GM10248 (cell line): Measurements from ENCODE around the gene NR2C2.
"Not testable (repeated sequence)": the region's sequence is repeated elsewhere in the genome, so short reads cannot be mapped to it uniquely, and the experiment has no call there.

Source experiments
- CTCF ChIA-PET: fragments of 300-600 bp; sonication (Branson Sonifier 250); formaldehyde crosslinking; extraction: SDS; loops from one replicate; lab custom pipeline; 2021; ENCODE audit warnings: antibody characterized with exemption; lab: Yijun Ruan, JAX
- POLR2A ChIA-PET: fragments of 350-650 bp; sonication (Branson Sonifier 250); formaldehyde crosslinking; extraction: SDS; loops from one replicate; lab custom pipeline; 2020; ENCODE audit warnings: antibody characterized with exemption; lab: Yijun Ruan, JAX
- DNase-seq: peaks from one replicate; pipeline ENCODE4 v3.0.0; 2012; ENCODE audit errors: extremely low spot score
- TF ChIP-seq, protein P1 (sequence below): IDR thresholded peaks from 2 replicates; pipeline ENCODE4 v1.5.1; 2012; ENCODE audit warnings: mild to moderate bottlenecking, low read depth; ENCODE audit errors: extremely low read depth, missing control alignments, control extremely low read depth

The NR2C2 gene

DNA sequence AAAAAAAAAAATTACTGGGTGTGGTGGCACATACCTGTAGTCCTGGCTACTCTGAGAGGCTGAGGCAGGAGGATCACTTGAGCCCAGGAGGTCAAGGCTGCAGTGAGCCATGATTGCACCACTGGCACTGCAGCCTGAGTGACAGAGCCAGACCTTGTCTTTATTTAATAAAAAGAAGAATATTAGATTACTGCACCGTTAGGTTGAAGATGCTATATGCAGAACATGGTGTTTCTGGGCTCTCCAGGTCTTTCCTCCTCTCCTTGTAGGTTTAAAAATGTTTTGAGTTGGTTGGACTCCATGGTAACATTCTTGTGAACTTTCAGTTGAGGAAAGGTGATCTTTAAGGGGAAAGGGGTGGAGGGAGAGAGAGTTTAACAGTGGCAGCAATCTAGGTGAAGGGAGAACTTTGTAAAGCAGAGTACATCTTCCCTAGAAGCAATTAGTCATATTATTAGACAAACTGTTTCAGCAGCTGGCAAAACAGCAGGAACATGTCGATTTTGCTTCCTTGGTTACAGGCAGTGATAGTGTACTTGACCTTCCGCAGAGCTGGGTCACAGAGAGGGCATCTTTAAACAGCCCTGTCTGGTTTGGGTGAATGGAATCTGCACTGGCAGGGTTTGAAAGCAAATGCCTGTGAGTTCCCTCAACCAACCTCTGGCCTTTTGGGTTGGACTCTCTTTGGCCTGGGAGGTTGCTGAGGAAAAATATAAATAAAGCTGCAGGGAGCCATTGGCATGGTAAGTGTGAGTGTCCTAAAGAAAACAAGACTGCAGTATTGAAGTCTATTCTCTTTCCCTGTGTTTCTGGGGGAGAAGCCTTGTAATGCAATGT lies 42.8 kb downstream of the NR2C2 start:
- ChIA-PET POLR2A (no interaction called here), CTCF (interaction anchor here (0.7 to 1.6 kb wide), 7 partner anchors 11 to 40 kb away, joined by 3 to 23 read pairs (median 5); no protein-coding TSS in a partner anchor)
- DNase-seq: no peak
- TF ChIP-seq, protein P1, sequence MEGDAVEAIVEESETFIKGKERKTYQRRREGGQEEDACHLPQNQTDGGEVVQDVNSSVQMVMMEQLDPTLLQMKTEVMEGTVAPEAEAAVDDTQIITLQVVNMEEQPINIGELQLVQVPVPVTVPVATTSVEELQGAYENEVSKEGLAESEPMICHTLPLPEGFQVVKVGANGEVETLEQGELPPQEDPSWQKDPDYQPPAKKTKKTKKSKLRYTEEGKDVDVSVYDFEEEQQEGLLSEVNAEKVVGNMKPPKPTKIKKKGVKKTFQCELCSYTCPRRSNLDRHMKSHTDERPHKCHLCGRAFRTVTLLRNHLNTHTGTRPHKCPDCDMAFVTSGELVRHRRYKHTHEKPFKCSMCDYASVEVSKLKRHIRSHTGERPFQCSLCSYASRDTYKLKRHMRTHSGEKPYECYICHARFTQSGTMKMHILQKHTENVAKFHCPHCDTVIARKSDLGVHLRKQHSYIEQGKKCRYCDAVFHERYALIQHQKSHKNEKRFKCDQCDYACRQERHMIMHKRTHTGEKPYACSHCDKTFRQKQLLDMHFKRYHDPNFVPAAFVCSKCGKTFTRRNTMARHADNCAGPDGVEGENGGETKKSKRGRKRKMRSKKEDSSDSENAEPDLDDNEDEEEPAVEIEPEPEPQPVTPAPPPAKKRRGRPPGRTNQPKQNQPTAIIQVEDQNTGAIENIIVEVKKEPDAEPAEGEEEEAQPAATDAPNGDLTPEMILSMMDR: no peak

DNA sequence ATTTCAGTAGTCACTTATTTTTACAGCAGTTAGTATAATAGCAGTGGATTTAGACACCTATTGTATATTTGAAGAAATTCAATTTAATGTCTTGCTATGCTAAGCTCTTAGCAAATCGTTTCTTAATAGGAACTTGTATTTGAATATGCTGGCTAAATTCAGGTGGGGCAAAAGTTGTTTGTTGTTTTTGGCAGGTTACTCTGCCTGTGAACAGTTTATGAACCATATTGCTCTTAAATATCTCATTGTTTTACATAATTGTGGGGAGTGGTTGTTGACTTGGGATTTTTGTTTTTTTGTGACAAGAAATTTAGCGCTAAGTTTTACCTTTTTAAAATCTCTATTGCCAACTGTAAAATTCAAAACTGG lies 43.4 kb downstream of the NR2C2 start:
- POLR2A ChIA-PET: no interaction called here
- CTCF ChIA-PET: interaction anchor here (0.7 kb wide), 1 partner anchor 34 kb away, joined by 3 read pairs; no protein-coding TSS in a partner anchor
- DNase-seq: no peak
- TF ChIP-seq, protein P1: no peak

DNA sequence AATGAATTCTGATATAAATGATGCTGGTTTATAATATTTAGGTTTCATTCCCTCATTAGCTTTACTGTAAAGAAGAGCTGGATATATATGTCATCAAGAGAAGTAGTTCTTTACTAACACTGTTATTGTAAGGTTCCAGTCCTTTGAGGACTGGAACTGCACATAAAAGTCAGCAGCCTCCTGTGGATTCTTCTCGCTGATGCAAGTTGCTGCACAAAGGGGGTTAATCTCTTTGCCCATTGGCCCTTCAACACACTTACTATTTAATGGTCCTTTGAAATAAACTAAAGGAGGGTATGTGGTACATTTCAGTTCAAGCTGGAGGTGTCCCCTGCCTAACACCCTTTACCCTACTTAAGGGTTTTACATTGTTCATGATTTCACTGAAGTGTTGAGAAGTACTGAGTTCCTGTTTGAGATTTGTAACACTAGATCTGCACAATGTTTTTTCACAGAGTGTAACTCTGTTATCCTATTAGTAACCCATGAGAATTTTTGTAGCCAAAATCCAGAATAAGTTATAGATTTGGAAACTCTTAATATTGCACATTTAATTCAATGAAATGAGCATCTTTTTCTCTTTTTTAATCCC lies 43.9 kb downstream of the NR2C2 start:
- TF ChIP-seq, protein P1: no peak

DNA sequence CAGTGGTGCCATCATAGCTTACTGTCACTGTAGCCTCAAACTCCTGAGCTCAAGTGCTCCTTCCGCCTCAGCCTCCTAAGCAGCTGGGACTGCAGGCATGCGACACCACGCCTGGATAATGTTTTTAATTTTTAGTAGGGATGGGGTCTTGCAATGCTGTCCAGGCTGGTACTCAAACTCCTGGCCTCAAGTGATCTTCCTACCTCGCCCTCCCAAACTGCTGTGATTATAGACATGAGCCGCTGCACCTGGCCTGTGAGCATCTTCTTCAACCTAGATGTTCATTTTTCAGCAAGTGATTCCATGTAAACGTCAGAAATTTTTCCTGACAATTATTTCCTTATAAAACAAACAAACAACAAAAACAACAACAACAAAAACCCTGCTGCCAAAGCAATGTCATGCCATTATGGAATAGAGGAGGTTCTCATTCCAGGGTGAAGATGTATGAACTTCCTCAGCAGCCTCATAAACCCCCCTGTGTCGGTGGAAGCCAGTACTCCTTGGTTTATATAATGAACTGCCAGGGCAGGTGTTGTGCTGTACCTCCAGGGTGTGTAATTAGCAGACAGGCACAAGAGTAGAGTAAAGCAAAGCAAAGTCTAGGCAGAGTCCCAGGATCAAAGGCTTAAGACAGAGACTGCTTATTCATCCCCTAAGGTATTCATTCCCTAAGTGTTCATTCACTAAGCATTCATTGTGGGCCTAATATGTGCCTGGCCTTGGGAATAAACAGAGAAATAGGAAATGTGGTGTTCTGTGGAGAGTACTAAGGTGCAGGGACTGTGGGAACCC lies 44.6 kb downstream of the NR2C2 start:
- TF ChIP-seq, protein P1: no peak
- DNase-seq: no peak
- POLR2A ChIA-PET: no interaction called here
- CTCF ChIA-PET: no interaction called here

More for the DNA sequence above, 43.9 kb downstream of the NR2C2 start:
- POLR2A ChIA-PET: no interaction called here
- CTCF ChIA-PET: no interaction called here
- no peak for DNase-seq

DNA sequence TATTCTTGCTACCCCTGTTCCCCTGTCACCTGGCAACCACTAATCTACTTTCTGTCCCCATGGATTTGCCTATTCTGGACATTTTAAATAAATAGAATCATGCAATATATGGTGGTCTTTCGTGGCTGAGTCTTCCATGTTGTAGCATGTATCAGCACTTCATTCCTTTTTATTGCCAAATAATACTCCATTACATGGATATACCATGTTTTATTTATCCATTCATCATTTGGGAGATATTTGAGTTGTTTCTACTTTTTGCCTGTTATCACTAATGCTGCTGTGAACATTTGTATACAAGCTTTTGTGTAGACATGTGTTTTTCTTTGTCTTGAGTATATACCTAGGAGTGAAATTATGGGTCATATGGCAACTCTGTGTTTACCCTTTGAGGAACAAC lies 50.6 kb downstream of the NR2C2 start:
- DNase-seq: no peak
- CTCF ChIA-PET: interaction anchor here (1.0 kb wide), 1 partner anchor 17 kb away, joined by 3 read pairs; no protein-coding TSS in a partner anchor
- POLR2A ChIA-PET: no interaction called here
- TF ChIP-seq, protein P1: no peak

DNA sequence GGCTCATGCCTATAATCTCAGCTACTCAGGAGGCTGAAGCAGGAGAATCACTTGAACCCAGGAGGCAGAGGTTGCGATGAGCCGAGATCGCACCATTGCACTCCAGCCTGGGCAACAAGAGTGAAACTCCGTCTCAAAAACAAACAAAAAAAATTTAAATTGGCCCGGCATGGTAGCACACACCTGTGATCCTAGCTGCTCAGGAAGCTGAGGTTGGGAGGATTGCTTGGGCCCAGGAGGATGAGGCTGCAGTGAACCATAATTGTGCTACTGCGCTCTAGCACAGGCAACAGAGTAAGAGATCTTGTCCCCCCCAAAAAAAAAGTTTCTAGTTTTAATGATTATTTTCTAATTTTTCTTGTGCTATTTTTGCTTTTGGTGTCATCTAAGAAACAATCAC lies 51.8 kb downstream of the NR2C2 start:
- POLR2A ChIA-PET: not testable (repeated sequence)
- CTCF ChIA-PET: interaction anchor here (1.6 kb wide), 1 partner anchor 12 kb away, joined by 3 read pairs; no protein-coding TSS in a partner anchor

More for the DNA sequence above, 51.8 kb downstream of the NR2C2 start:
- DNase-seq: not testable (repeated sequence)
